Pancreas (tissue), 10 donors: ENCODE data around the gene SYTL5. TPM values are rescaled to one million over a fixed set of nuclear protein-coding genes. Genes with fewer than 3 reads are reported as not detected.

Source experiments
- ATAC-seq, 4 donors: fragments of 200-7000 bp; cut with Tn5 transposase; one replicate each; pipeline versions ENCODE4 v1.8.0 to v1.9.1; 2020; ENCODE audit warnings: mild to moderate bottlenecking in 4 of 4, moderate library complexity in 4 of 4
- DNase-seq, 6 donors: peaks; one replicate each; pipeline ENCODE4 v3.0.0-alpha.2; 2020
- FAIRE-seq: peaks from 2 replicates; lab custom pipeline; 2012; peaks lifted over from hg19 to GRCh38; lab: Jason Lieb, UNC
- H3K27ac ChIP-seq, 4 donors: fragments of 200-600 bp; sonication (generic); 1 replicate in 3 of 4; 2 replicates in 1 of 4; pipeline versions ENCODE4 v1.5.0 to v1.8.0; 2020
- H3K27me3 ChIP-seq, 4 donors: fragments of 200-600 bp; one replicate each; pipeline ENCODE4 v1.8.0; 2021
- H3K36me3 ChIP-seq, 3 donors: fragments of 200-600 bp; sonication (generic) in 1 of 3; one replicate each; pipeline versions ENCODE4 v1.5.0 to v1.8.0; 2020 to 2021
- H3K4me1 ChIP-seq, 3 donors: fragments of 200-600 bp; one replicate each; pipeline ENCODE4 v1.8.0; 2021
- H3K4me3 ChIP-seq, 4 donors: fragments of 200-600 bp; sonication (generic) in 2 of 4; one replicate each; pipeline versions ENCODE4 v1.5.0 to v1.8.0; 2020 to 2021
- H3K9me3 ChIP-seq, 4 donors: fragments of 200-600 bp; one replicate each; pipeline ENCODE4 v1.8.0; 2021
- WGBS, 2 donors: extraction: QIAGEN DNeasy Blood & Tissue Kit; methylation state at CpG; one replicate each; pipeline ENCODE4 v1.1.7; 2013; 5-methylcytosine and 5-hydroxymethylcytosine counted together
- intact Hi-C, 3 donors: fragments of 100-400 bp; cut with DNase I; formaldehyde crosslinking; loops; one replicate each; pipeline versions ENCODE4 v1.11.1 to v1.14.2; 2022
- polyA plus RNA-seq, 2 donors: library from polyadenylated mRNA; stranded (reverse); fragments of 200-250 nt; gene quantifications; one replicate each; pipeline ENCODE4 v1.2.3, GENCODE V29; 2013
- total RNA-seq, 6 donors: library from RNA; stranded (reverse); fragmentation: NEBNext Ultra II Directional in 4 of 6; extraction: Animal tissue kit (Norgen Biotek cat#: 25700) in 4 of 6; gene quantifications; one replicate each; pipeline versions ENCODE4 v1.2.1 to v1.2.4, GENCODE V29; 2021 to 2023
- TF ChIP-seq, protein P1 (sequence below), 4 donors: fragments of 200-600 bp; sonication (generic) in 3 of 4; IDR thresholded peaks; one replicate each; pipeline versions ENCODE4 v1.5.0 to v1.8.0; 2021; ENCODE audit warnings: antibody characterized with exemption in 4 of 4
- donor health status: healthy with polysubstance abuse.
- donor health status: DM: no; HTN: no; CAD: no; lungs with moderate emphysema.
- donor health status: DM: no; HTN: no; CAD: no.
- donor health status: control.
- donor health status: control.
- donor health status: Bipolar disorder and iron deficiency.
- donor health status: DM: yes; HTN: yes; CAD: no.
- donor health status: DM: no; HTN: no; CAD: no.
- donor health status: DM: no; HTN: no; CAD: no.
- donor health status: DM: yes; HTN: yes; CAD: no.

SYTL5 gene
- total and polyA plus RNA-seq, 8 donors = 0.77 to 5.9 (median 2.4) TPM

DNA sequence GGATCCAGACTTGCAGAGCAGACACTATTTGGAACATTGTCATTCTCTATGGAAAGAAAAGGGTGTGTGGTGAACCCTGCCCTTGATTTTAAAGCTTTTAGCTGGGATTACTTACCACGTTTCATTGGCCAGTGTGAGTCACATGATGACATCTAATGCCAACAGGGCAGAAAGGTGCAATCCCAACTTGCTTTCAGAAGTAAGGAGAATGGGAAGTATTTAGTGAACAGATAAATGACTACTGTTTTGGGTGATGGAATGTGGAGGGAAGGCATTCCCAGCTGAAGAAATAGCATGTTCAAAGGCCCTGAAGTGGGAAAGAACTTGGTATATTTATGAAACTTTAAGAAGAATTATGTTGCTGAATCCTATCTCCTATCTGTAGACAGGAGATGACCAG is 44.5 kb downstream of the SYTL5 start:
- FAIRE-seq (no peak), DNase-seq (no peak), ATAC-seq (no peak)
- WGBS, 2 donors = 38 to 67% methylated on average over 1 of the region's 1 CpG
- H3K9me3 ChIP-seq = no peaks in the 10 kb centered on the region
- TF ChIP-seq, protein P1, sequence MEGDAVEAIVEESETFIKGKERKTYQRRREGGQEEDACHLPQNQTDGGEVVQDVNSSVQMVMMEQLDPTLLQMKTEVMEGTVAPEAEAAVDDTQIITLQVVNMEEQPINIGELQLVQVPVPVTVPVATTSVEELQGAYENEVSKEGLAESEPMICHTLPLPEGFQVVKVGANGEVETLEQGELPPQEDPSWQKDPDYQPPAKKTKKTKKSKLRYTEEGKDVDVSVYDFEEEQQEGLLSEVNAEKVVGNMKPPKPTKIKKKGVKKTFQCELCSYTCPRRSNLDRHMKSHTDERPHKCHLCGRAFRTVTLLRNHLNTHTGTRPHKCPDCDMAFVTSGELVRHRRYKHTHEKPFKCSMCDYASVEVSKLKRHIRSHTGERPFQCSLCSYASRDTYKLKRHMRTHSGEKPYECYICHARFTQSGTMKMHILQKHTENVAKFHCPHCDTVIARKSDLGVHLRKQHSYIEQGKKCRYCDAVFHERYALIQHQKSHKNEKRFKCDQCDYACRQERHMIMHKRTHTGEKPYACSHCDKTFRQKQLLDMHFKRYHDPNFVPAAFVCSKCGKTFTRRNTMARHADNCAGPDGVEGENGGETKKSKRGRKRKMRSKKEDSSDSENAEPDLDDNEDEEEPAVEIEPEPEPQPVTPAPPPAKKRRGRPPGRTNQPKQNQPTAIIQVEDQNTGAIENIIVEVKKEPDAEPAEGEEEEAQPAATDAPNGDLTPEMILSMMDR (IDR thresholded peaks at IDR 0.05) = no peak
- intact Hi-C loops = no loop called here
- H3K4me1 ChIP-seq = no peaks in the 10 kb centered on the region
- H3K27ac ChIP-seq = no peak overlapping the region
- no peaks in the 10 kb centered on the region for H3K36me3 ChIP-seq
- no peaks in the 10 kb centered on the region for H3K27me3 ChIP-seq
- no peak overlapping the region for H3K4me3 ChIP-seq

DNA sequence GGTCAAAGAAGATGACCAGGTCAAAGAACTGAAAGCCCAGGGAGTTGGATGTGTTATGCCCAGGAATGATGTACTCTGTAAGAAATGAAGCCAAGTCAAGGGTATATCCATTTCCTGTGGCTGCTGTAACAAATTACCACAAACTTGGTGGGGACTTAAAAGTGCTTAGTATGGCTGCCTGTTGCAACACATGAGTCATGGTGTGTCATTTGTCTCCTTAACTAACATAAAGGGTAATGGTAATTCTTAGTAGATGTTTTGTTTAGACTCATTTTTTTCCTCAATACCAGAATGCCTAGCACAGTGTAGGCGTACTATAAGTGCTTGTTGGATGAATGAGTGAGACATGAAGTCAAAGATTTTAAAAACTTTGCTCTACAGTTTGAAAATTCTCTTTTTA is 45.7 kb downstream of the SYTL5 start:
- Histone ChIP-seq H3K27me3 (no peaks in the 10 kb centered on the region), H3K4me1 (no peaks in the 10 kb centered on the region), H3K36me3 (no peaks in the 10 kb centered on the region), H3K4me3 (no peak overlapping the region), H3K9me3 (no peaks in the 10 kb centered on the region), H3K27ac (no peak overlapping the region)
- TF ChIP-seq, protein P1 (IDR thresholded peaks at IDR 0.05) = no peak
- DNase-seq = no peak
- 65 to 86% methylated on average over 1 of the region's 1 CpG for WGBS, 2 donors
- ATAC-seq = no peak
- no peak for FAIRE-seq
- intact Hi-C loops = no loop called here

DNA sequence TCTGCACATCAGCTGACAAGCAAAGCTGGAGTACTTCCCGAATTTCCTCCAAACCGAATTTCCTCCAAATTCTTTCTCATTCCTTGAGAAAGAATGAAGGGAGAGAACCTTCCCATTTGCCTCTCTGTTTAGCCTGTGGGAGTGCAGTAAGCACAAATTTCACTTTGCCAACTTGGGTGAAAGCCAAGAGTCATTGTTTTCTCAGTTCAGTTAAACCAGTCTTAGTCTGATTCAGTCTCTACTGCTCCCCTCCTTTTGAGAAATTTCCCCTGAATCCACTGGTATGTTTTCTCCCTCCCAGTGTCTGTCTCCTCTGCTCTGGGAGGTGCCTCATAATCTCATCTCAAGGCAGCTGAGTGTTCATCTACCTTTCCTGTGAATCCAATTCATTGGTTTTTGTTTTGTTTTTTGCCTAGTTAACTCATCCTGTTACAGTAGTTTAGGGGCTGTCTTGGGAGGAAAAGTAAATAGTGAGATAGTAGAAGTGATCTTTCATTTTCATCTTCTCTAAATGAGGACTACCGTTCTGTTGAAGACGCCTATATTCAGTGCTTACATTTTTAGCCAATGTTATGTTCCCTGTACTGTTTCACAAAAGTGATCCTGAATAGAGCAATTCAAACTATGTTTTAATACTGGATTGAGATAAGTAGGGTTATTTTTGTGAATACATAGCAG is 49.0 kb downstream of the SYTL5 start:
- Histone ChIP-seq H3K4me3 (no peak overlapping the region), H3K27ac (no peak overlapping the region), H3K36me3 (no peaks in the 10 kb centered on the region), H3K9me3 (no peaks in the 10 kb centered on the region), H3K4me1 (no peaks in the 10 kb centered on the region), H3K27me3 (no peaks in the 10 kb centered on the region)
- TF ChIP-seq, protein P1 (IDR thresholded peaks at IDR 0.05) = no peak
- intact Hi-C loops = no loop called here
- ATAC-seq (peak in 3 of 4 donors; percentile 51 to 73 (median 60)), DNase-seq (peak in 2 of 6 donors; percentile 9 to 20), FAIRE-seq (no peak)
- 49 to 58% methylated on average over 4 of the region's 4 CpGs for WGBS, 2 donors

DNA sequence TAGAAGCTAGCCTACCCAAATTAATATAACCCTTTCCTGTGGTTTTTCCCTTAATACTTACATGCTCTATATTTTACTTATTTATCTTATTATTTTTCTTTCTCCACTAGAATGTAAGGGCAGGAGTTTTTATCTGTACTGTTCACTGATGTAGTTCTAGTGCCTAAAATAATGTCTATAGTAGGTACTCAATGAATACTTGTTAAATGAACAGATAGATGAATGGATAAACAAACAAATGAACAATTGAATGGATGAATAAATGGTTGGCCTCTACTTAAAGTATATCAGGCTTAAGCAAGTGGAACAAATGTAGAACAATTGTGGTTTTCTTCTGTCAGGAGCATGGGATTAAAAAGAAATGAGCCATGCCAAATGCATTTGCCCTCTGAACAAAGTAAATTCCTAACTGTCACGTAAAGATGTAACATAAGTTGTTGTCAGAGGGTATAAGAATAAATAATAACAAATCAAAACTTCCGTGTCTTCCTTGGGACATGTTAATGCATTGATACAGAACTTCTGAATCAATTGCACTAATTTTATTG is 54.1 kb downstream of the SYTL5 start:
- WGBS, 2 donors = 78 to 96% methylated on average over 2 of the region's 2 CpGs
- DNase-seq = no peak
- no peak for FAIRE-seq

More for the DNA sequence above, 54.1 kb downstream of the SYTL5 start:
- H3K36me3 ChIP-seq = no peaks in the 10 kb centered on the region
- intact Hi-C loops = no loop called here
- H3K4me3 ChIP-seq = no peak overlapping the region
- ATAC-seq = no peak
- H3K27ac ChIP-seq = no peak overlapping the region
- H3K27me3 ChIP-seq = peaks cover 0 to 5% (median 0%) of the 10 kb centered on the region in 4 donors
- TF ChIP-seq, protein P1 (IDR thresholded peaks at IDR 0.05) = no peak
- no peaks in the 10 kb centered on the region for H3K9me3 ChIP-seq
- no peaks in the 10 kb centered on the region for H3K4me1 ChIP-seq
